H9 (cell line): ENCODE results near the gene RPL15. TPM values are rescaled to one million over a fixed set of nuclear protein-coding genes. Genes with fewer than 3 reads are reported as not detected.

Source experiments
- DNase-seq: peaks from one replicate; pipeline ENCODE4 v3.0.0-alpha.2; 2017
- H2AFZ ChIP-seq: one replicate; pipeline ENCODE4 v1.6.1; 2013; ENCODE audit warnings: mild to moderate bottlenecking, low read length, control low read depth, moderate library complexity
- H2AK5ac ChIP-seq: 2 replicates; pipeline ENCODE4 v1.6.1; 2013; ENCODE audit warnings: low read length, control low read depth, mixed read lengths; ENCODE audit not compliant: insufficient read length
- H2BK120ac ChIP-seq: one replicate; pipeline ENCODE4 v1.6.1; 2013; ENCODE audit warnings: low read depth, mild to moderate bottlenecking, low read length, control low read depth, inconsistent platforms; ENCODE audit not compliant: poor library complexity, severe bottlenecking
- H2BK12ac ChIP-seq: 2 replicates; pipeline ENCODE4 v1.6.1; 2013; ENCODE audit warnings: low read length, control low read depth, mixed read lengths, low read depth; ENCODE audit not compliant: insufficient read length
- H2BK15ac ChIP-seq: 2 replicates; pipeline ENCODE4 v1.6.1; 2013; ENCODE audit warnings: low read depth, low read length, control low read depth
- H2BK20ac ChIP-seq: one replicate; pipeline ENCODE4 v1.6.1; 2013; ENCODE audit warnings: low read depth, mild to moderate bottlenecking, low read length, control low read depth, inconsistent platforms; ENCODE audit not compliant: poor library complexity, severe bottlenecking
- H2BK5ac ChIP-seq: 2 replicates; pipeline ENCODE4 v1.6.1; 2013; ENCODE audit warnings: low read length, control low read depth, mixed read lengths; ENCODE audit not compliant: insufficient read length
- H3K14ac ChIP-seq: 2 replicates; pipeline ENCODE4 v1.6.1; 2013; ENCODE audit warnings: low read length, control low read depth; ENCODE audit not compliant: insufficient read depth
- H3K18ac ChIP-seq: 2 replicates; pipeline ENCODE4 v1.6.1; 2013; ENCODE audit warnings: low read depth, mild to moderate bottlenecking, mixed read lengths, low read length, control low read depth; ENCODE audit not compliant: insufficient read length
- H3K23ac ChIP-seq: 2 replicates; pipeline ENCODE4 v1.6.1; 2013; ENCODE audit warnings: low read length, control low read depth, mixed read lengths, low read depth; ENCODE audit not compliant: insufficient read length
- H3K23me2 ChIP-seq: 2 replicates; pipeline ENCODE4 v1.6.1; 2013; ENCODE audit warnings: low read depth, mild to moderate bottlenecking, mixed read lengths, low read length, control low read depth; ENCODE audit not compliant: insufficient read length, poor library complexity, severe bottlenecking
- H3K27ac ChIP-seq: 2 replicates; pipeline ENCODE4 v1.5.1; 2013; ENCODE audit warnings: low read length, control low read depth, mixed read lengths, low read depth; ENCODE audit not compliant: insufficient read length
- H3K27me3 ChIP-seq: 2 replicates; pipeline ENCODE4 v1.6.1; 2013; ENCODE audit warnings: low read length, control low read depth, inconsistent platforms; ENCODE audit not compliant: insufficient read depth
- H3K4ac ChIP-seq: 2 replicates; pipeline ENCODE4 v1.6.1; 2013; ENCODE audit warnings: low read depth, mild to moderate bottlenecking, control low read depth, inconsistent platforms, low read length, moderate library complexity
- H3K4me1 ChIP-seq: 2 replicates; pipeline ENCODE4 v1.6.1; 2013; ENCODE audit warnings: low read length, control low read depth, inconsistent platforms; ENCODE audit not compliant: insufficient read depth
- H3K4me2 ChIP-seq: 2 replicates; pipeline ENCODE4 v1.6.1; 2013; ENCODE audit warnings: low read length, control low read depth, mixed read lengths; ENCODE audit not compliant: insufficient read length, insufficient read depth
- H3K56ac ChIP-seq: 2 replicates; pipeline ENCODE4 v1.6.1; 2013; ENCODE audit warnings: low read depth, mild to moderate bottlenecking, mixed read lengths, low read length, control low read depth; ENCODE audit not compliant: insufficient read length
- H3K79me1 ChIP-seq: 2 replicates; pipeline ENCODE4 v1.6.1; 2013; ENCODE audit warnings: low read depth, mild to moderate bottlenecking, moderate library complexity, low read length, control low read depth, inconsistent platforms; ENCODE audit not compliant: insufficient read depth, poor library complexity, severe bottlenecking
- H3K79me2 ChIP-seq: 2 replicates; pipeline ENCODE4 v1.6.1; 2013; ENCODE audit warnings: low read length, control low read depth, inconsistent platforms; ENCODE audit not compliant: insufficient read depth
- H3K9ac ChIP-seq: 2 replicates; pipeline ENCODE4 v1.6.1; 2013; ENCODE audit warnings: low read length, control low read depth, mixed read lengths; ENCODE audit not compliant: insufficient read length; ENCODE audit errors: extremely low read depth
- H3K9me3 ChIP-seq: one replicate; pipeline ENCODE4 v1.6.1; 2013; ENCODE audit warnings: low read depth, low read length, inconsistent platforms; ENCODE audit not compliant: control insufficient read depth
- H3T11ph ChIP-seq: one replicate; pipeline ENCODE4 v1.6.1; 2013; ENCODE audit warnings: mild to moderate bottlenecking, low read length, control low read depth, inconsistent platforms
- H4K20me1 ChIP-seq: one replicate; pipeline ENCODE4 v1.6.1; 2013; ENCODE audit not compliant: control insufficient read depth, insufficient read length, insufficient read depth
- H4K5ac ChIP-seq: 2 replicates; pipeline ENCODE4 v1.6.1; 2013; ENCODE audit warnings: low read depth, mild to moderate bottlenecking, mixed read lengths, low read length, control low read depth; ENCODE audit not compliant: insufficient read length
- H4K8ac ChIP-seq: replicated peaks from 2 replicates; pipeline ENCODE4 v1.6.1; 2013; ENCODE audit warnings: low read length, control low read depth, mixed read lengths, low read depth; ENCODE audit not compliant: insufficient read length
- H4K91ac ChIP-seq: 2 replicates; pipeline ENCODE4 v1.6.1; 2013; ENCODE audit warnings: low read depth, mild to moderate bottlenecking, moderate library complexity, mixed read lengths, low read length, control low read depth; ENCODE audit not compliant: insufficient read length
- H3K27ac Mint-ChIP-seq, 3 experiments: 2 replicates in 2 of 3; 3 replicates in 1 of 3; pipeline ENCODE4 v1.8.0; 2020 to 2021; ENCODE audit warnings: mixed read lengths in 3 of 3, mild to moderate bottlenecking in 1 of 3, moderate library complexity in 1 of 3
- H3K27me3 Mint-ChIP-seq: 2 replicates; pipeline ENCODE4 v1.8.0; 2021; ENCODE audit warnings: low read depth, mild to moderate bottlenecking, moderate library complexity, mixed read lengths
- H3K36me3 Mint-ChIP-seq, 3 experiments: 2 replicates in 2 of 3; 3 replicates in 1 of 3; pipeline ENCODE4 v1.8.0; 2020 to 2021; ENCODE audit warnings: low read depth in 3 of 3, mixed read lengths in 3 of 3; ENCODE audit not compliant: insufficient read depth in 1 of 3
- H3K4me1 Mint-ChIP-seq, 2 experiments: 2 replicates each; pipeline ENCODE4 v1.8.0; 2020; ENCODE audit warnings: mixed read lengths in 2 of 2
- H3K4me3 Mint-ChIP-seq, 2 experiments: 2 replicates in 1 of 2; 3 replicates in 1 of 2; pipeline ENCODE4 v1.8.0; 2020 to 2021; ENCODE audit warnings: mild to moderate bottlenecking in 2 of 2, mixed read lengths in 2 of 2, moderate library complexity in 1 of 2
- H3K9me3 Mint-ChIP-seq, 2 experiments: 2 replicates in 1 of 2; 3 replicates in 1 of 2; pipeline ENCODE4 v1.8.0; 2020; ENCODE audit warnings: mild to moderate bottlenecking in 2 of 2, mixed read lengths in 2 of 2, moderate library complexity in 1 of 2
- WGBS: extraction: QIAGEN DNeasy Blood & Tissue Kit; methylation state at CpG from one replicate; pipeline ENCODE4 v1.1.7; 2013; ENCODE audit warnings: missing lambda C conversion rate, low lambda C conversion rate, mixed read lengths; ENCODE audit not compliant: insufficient read length; ENCODE audit errors: extremely low coverage; 5-methylcytosine and 5-hydroxymethylcytosine counted together
- total RNA-seq: library from RNA; stranded (reverse); gene quantifications from 2 replicates; pipeline ENCODE4 v1.2.1, GENCODE V29; 2021
- TF ChIP-seq, protein P1 (sequence below): fragments of 200-600 bp; sonication (generic); conservative IDR thresholded peaks from 3 replicates; pipeline ENCODE4 v1.8.0; 2021; ENCODE audit warnings: antibody characterized with exemption, mild to moderate bottlenecking

RPL15 gene
- total RNA-seq, 1 experiment from 2014 or later: 2,794 TPM

DNA sequence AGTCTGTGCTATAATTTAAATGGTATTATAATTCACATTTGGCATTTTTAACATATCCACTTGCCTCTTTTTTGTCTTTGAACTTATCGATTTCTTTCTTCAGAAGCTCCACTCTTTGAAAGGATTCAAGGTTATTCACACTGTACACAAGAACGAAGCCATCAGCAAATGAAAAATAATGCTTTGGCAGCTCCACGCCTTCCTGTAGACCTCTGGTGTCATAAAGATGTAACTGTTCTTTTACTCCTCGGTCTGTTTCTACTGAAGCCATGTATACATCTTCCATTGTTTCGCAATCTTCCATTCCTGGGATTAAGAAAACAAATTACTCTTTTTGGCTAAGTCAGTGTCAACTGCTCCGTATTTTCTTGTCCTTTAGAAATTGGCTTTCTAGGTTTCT, 16.2 kb upstream of the RPL15 start:
- Histone ChIP-seq H2BK5ac (no peak overlapping the region), H3K27ac (no peak overlapping the region), H3K79me1 (no peaks in the 10 kb centered on the region), H3K4me2 (no peak overlapping the region), H3K9me3 (peaks cover 8% of the 10 kb centered on the region), H3K56ac (no peak overlapping the region), H3K23me2 (no peaks in the 10 kb centered on the region), H3K4ac (no peak overlapping the region), H4K20me1 (no peaks in the 10 kb centered on the region), H2AK5ac (no peak overlapping the region), H2BK15ac (no peak overlapping the region), H3K27me3 (no peaks in the 10 kb centered on the region), H2BK20ac (no peak overlapping the region), H3K23ac (no peak overlapping the region), H3K79me2 (no peaks in the 10 kb centered on the region), H2BK12ac (no peak overlapping the region), H3K18ac (no peak overlapping the region), H3K14ac (no peak overlapping the region), H3K9ac (no peak overlapping the region), H4K5ac (no peak overlapping the region), H3T11ph (no peak overlapping the region), H3K4me1 (no peaks in the 10 kb centered on the region), H2BK120ac (no peak overlapping the region), H4K91ac (no peak overlapping the region), H2AFZ (no peak overlapping the region), H4K8ac (no peak overlapping the region)
- TF ChIP-seq, protein P1, sequence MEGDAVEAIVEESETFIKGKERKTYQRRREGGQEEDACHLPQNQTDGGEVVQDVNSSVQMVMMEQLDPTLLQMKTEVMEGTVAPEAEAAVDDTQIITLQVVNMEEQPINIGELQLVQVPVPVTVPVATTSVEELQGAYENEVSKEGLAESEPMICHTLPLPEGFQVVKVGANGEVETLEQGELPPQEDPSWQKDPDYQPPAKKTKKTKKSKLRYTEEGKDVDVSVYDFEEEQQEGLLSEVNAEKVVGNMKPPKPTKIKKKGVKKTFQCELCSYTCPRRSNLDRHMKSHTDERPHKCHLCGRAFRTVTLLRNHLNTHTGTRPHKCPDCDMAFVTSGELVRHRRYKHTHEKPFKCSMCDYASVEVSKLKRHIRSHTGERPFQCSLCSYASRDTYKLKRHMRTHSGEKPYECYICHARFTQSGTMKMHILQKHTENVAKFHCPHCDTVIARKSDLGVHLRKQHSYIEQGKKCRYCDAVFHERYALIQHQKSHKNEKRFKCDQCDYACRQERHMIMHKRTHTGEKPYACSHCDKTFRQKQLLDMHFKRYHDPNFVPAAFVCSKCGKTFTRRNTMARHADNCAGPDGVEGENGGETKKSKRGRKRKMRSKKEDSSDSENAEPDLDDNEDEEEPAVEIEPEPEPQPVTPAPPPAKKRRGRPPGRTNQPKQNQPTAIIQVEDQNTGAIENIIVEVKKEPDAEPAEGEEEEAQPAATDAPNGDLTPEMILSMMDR: no peak; the same call in 2 of the 3 replicates
- WGBS: no CpG with 5 or more reads among the region's 6 CpGs
- Mint-ChIP-seq H3K27ac (no peak overlapping the region), H3K9me3 (peaks cover 12 to 23% of the 10 kb centered on the region in 2 experiments), H3K36me3 (peaks cover 57 to 79% (median 72%) of the 10 kb centered on the region in 3 experiments), H3K4me1 (no peaks in the 10 kb centered on the region), H3K4me3 (no peak overlapping the region), H3K27me3 (no peaks in the 10 kb centered on the region)
- no peak for DNase-seq
